ENCODE data around the gene CKAP5.

GRCh38 chr11:46836870-46837269 lies 9.2 kb downstream of the CKAP5 start:
- TF ChIP-seq RAD21 (IDR thresholded peaks at IDR 0.05; ENCODE audit: low read length) (no peak), SIN3A (IDR thresholded peaks at IDR 0.05; ENCODE audit: borderline replicate concordance, low read depth, low read length) (no peak), MAX (IDR thresholded peaks at IDR 0.05; ENCODE audit: low read depth) (no peak), TEAD4 (IDR thresholded peaks at IDR 0.05; ENCODE audit: borderline replicate concordance, insufficient read depth) (no peak), MXI1 (IDR thresholded peaks at IDR 0.05; ENCODE audit: low read depth, low read length) (no peak), EP300 (IDR thresholded peaks at IDR 0.05; ENCODE audit: borderline replicate concordance in 1 of 2, low read depth in 1 of 2, low read length in 1 of 2) (no peak)

Measured in SK-N-SH (cell line).